ENCODE measurements around the gene FAM120A.

GRCh38 chr9:93461821-93462220 lies 10.3 kb downstream of the FAM120A start:
- TF ChIP-seq, protein P1, sequence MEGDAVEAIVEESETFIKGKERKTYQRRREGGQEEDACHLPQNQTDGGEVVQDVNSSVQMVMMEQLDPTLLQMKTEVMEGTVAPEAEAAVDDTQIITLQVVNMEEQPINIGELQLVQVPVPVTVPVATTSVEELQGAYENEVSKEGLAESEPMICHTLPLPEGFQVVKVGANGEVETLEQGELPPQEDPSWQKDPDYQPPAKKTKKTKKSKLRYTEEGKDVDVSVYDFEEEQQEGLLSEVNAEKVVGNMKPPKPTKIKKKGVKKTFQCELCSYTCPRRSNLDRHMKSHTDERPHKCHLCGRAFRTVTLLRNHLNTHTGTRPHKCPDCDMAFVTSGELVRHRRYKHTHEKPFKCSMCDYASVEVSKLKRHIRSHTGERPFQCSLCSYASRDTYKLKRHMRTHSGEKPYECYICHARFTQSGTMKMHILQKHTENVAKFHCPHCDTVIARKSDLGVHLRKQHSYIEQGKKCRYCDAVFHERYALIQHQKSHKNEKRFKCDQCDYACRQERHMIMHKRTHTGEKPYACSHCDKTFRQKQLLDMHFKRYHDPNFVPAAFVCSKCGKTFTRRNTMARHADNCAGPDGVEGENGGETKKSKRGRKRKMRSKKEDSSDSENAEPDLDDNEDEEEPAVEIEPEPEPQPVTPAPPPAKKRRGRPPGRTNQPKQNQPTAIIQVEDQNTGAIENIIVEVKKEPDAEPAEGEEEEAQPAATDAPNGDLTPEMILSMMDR (IDR thresholded peaks at IDR 0.05 in 2 of 3, conservative IDR thresholded peaks at IDR 0.05 in 1 of 3; ENCODE audit: insufficient read depth in 2 of 3, low read depth in 1 of 3, low read length in 3 of 3) = no peak
- TF ChIP-seq ZNF134 (CRISPR knock-in tag; conservative IDR thresholded peaks at IDR 0.05) (no peak), HNRNPL (IDR thresholded peaks at IDR 0.05; ENCODE audit: low read depth, low read length) (no peak), ARID4B (CRISPR knock-in tag; IDR thresholded peaks at IDR 0.05) (no peak), ZNF280B (CRISPR knock-in tag; IDR thresholded peaks at IDR 0.05) (no peak), RBM14 (IDR thresholded peaks at IDR 0.05; ENCODE audit: borderline replicate concordance, insufficient read depth, low read depth, low read length) (no peak)
- TF ChIP-seq, protein P2, sequence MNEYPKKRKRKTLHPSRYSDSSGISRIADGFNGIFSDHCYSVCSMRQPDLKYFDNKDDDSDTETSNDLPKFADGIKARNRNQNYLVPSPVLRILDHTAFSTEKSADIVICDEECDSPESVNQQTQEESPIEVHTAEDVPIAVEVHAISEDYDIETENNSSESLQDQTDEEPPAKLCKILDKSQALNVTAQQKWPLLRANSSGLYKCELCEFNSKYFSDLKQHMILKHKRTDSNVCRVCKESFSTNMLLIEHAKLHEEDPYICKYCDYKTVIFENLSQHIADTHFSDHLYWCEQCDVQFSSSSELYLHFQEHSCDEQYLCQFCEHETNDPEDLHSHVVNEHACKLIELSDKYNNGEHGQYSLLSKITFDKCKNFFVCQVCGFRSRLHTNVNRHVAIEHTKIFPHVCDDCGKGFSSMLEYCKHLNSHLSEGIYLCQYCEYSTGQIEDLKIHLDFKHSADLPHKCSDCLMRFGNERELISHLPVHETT (CRISPR knock-in tag; conservative IDR thresholded peaks at IDR 0.05 in 1 of 2, IDR thresholded peaks at IDR 0.05 in 1 of 2) = no peak
- TF ChIP-seq, protein P3, sequence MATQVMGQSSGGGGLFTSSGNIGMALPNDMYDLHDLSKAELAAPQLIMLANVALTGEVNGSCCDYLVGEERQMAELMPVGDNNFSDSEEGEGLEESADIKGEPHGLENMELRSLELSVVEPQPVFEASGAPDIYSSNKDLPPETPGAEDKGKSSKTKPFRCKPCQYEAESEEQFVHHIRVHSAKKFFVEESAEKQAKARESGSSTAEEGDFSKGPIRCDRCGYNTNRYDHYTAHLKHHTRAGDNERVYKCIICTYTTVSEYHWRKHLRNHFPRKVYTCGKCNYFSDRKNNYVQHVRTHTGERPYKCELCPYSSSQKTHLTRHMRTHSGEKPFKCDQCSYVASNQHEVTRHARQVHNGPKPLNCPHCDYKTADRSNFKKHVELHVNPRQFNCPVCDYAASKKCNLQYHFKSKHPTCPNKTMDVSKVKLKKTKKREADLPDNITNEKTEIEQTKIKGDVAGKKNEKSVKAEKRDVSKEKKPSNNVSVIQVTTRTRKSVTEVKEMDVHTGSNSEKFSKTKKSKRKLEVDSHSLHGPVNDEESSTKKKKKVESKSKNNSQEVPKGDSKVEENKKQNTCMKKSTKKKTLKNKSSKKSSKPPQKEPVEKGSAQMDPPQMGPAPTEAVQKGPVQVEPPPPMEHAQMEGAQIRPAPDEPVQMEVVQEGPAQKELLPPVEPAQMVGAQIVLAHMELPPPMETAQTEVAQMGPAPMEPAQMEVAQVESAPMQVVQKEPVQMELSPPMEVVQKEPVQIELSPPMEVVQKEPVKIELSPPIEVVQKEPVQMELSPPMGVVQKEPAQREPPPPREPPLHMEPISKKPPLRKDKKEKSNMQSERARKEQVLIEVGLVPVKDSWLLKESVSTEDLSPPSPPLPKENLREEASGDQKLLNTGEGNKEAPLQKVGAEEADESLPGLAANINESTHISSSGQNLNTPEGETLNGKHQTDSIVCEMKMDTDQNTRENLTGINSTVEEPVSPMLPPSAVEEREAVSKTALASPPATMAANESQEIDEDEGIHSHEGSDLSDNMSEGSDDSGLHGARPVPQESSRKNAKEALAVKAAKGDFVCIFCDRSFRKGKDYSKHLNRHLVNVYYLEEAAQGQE (IDR thresholded peaks at IDR 0.05; ENCODE audit: borderline replicate concordance) = no peak
- TF ChIP-seq, protein P3 (CRISPR knock-in tag; IDR thresholded peaks at IDR 0.05; ENCODE audit: low read depth) = no peak
